H9 (cell line): ENCODE results near the gene POFUT2. TPM values are rescaled to one million over a fixed set of nuclear protein-coding genes. Genes with fewer than 3 reads are reported as not detected.

Experiments used
- DNase-seq: peaks from one replicate; pipeline ENCODE4 v3.0.0-alpha.2; 2017
- H2AFZ ChIP-seq: one replicate; pipeline ENCODE4 v1.6.1; 2013; ENCODE audit warnings: mild to moderate bottlenecking, low read length, control low read depth, moderate library complexity
- H2AK5ac ChIP-seq: 2 replicates; pipeline ENCODE4 v1.6.1; 2013; ENCODE audit warnings: low read length, control low read depth, mixed read lengths; ENCODE audit not compliant: insufficient read length
- H2BK120ac ChIP-seq: one replicate; pipeline ENCODE4 v1.6.1; 2013; ENCODE audit warnings: low read depth, mild to moderate bottlenecking, low read length, control low read depth, inconsistent platforms; ENCODE audit not compliant: poor library complexity, severe bottlenecking
- H2BK12ac ChIP-seq: 2 replicates; pipeline ENCODE4 v1.6.1; 2013; ENCODE audit warnings: low read length, control low read depth, mixed read lengths, low read depth; ENCODE audit not compliant: insufficient read length
- H2BK15ac ChIP-seq: 2 replicates; pipeline ENCODE4 v1.6.1; 2013; ENCODE audit warnings: low read depth, low read length, control low read depth
- H2BK20ac ChIP-seq: one replicate; pipeline ENCODE4 v1.6.1; 2013; ENCODE audit warnings: low read depth, mild to moderate bottlenecking, low read length, control low read depth, inconsistent platforms; ENCODE audit not compliant: poor library complexity, severe bottlenecking
- H2BK5ac ChIP-seq: 2 replicates; pipeline ENCODE4 v1.6.1; 2013; ENCODE audit warnings: low read length, control low read depth, mixed read lengths; ENCODE audit not compliant: insufficient read length
- H3K14ac ChIP-seq: 2 replicates; pipeline ENCODE4 v1.6.1; 2013; ENCODE audit warnings: low read length, control low read depth; ENCODE audit not compliant: insufficient read depth
- H3K18ac ChIP-seq: 2 replicates; pipeline ENCODE4 v1.6.1; 2013; ENCODE audit warnings: low read depth, mild to moderate bottlenecking, mixed read lengths, low read length, control low read depth; ENCODE audit not compliant: insufficient read length
- H3K23ac ChIP-seq: 2 replicates; pipeline ENCODE4 v1.6.1; 2013; ENCODE audit warnings: low read length, control low read depth, mixed read lengths, low read depth; ENCODE audit not compliant: insufficient read length
- H3K23me2 ChIP-seq: 2 replicates; pipeline ENCODE4 v1.6.1; 2013; ENCODE audit warnings: low read depth, mild to moderate bottlenecking, mixed read lengths, low read length, control low read depth; ENCODE audit not compliant: insufficient read length, poor library complexity, severe bottlenecking
- H3K27ac ChIP-seq: 2 replicates; pipeline ENCODE4 v1.5.1; 2013; ENCODE audit warnings: low read length, control low read depth, mixed read lengths, low read depth; ENCODE audit not compliant: insufficient read length
- H3K27me3 ChIP-seq: 2 replicates; pipeline ENCODE4 v1.6.1; 2013; ENCODE audit warnings: low read length, control low read depth, inconsistent platforms; ENCODE audit not compliant: insufficient read depth
- H3K4ac ChIP-seq: 2 replicates; pipeline ENCODE4 v1.6.1; 2013; ENCODE audit warnings: low read depth, mild to moderate bottlenecking, control low read depth, inconsistent platforms, low read length, moderate library complexity
- H3K4me1 ChIP-seq: 2 replicates; pipeline ENCODE4 v1.6.1; 2013; ENCODE audit warnings: low read length, control low read depth, inconsistent platforms; ENCODE audit not compliant: insufficient read depth
- H3K4me2 ChIP-seq: 2 replicates; pipeline ENCODE4 v1.6.1; 2013; ENCODE audit warnings: low read length, control low read depth, mixed read lengths; ENCODE audit not compliant: insufficient read length, insufficient read depth
- H3K56ac ChIP-seq: 2 replicates; pipeline ENCODE4 v1.6.1; 2013; ENCODE audit warnings: low read depth, mild to moderate bottlenecking, mixed read lengths, low read length, control low read depth; ENCODE audit not compliant: insufficient read length
- H3K79me1 ChIP-seq: 2 replicates; pipeline ENCODE4 v1.6.1; 2013; ENCODE audit warnings: low read depth, mild to moderate bottlenecking, moderate library complexity, low read length, control low read depth, inconsistent platforms; ENCODE audit not compliant: insufficient read depth, poor library complexity, severe bottlenecking
- H3K79me2 ChIP-seq: 2 replicates; pipeline ENCODE4 v1.6.1; 2013; ENCODE audit warnings: low read length, control low read depth, inconsistent platforms; ENCODE audit not compliant: insufficient read depth
- H3K9ac ChIP-seq: 2 replicates; pipeline ENCODE4 v1.6.1; 2013; ENCODE audit warnings: low read length, control low read depth, mixed read lengths; ENCODE audit not compliant: insufficient read length; ENCODE audit errors: extremely low read depth
- H3K9me3 ChIP-seq: one replicate; pipeline ENCODE4 v1.6.1; 2013; ENCODE audit warnings: low read depth, low read length, inconsistent platforms; ENCODE audit not compliant: control insufficient read depth
- H3T11ph ChIP-seq: one replicate; pipeline ENCODE4 v1.6.1; 2013; ENCODE audit warnings: mild to moderate bottlenecking, low read length, control low read depth, inconsistent platforms
- H4K20me1 ChIP-seq: one replicate; pipeline ENCODE4 v1.6.1; 2013; ENCODE audit not compliant: control insufficient read depth, insufficient read length, insufficient read depth
- H4K5ac ChIP-seq: 2 replicates; pipeline ENCODE4 v1.6.1; 2013; ENCODE audit warnings: low read depth, mild to moderate bottlenecking, mixed read lengths, low read length, control low read depth; ENCODE audit not compliant: insufficient read length
- H4K8ac ChIP-seq: replicated peaks from 2 replicates; pipeline ENCODE4 v1.6.1; 2013; ENCODE audit warnings: low read length, control low read depth, mixed read lengths, low read depth; ENCODE audit not compliant: insufficient read length
- H4K91ac ChIP-seq: 2 replicates; pipeline ENCODE4 v1.6.1; 2013; ENCODE audit warnings: low read depth, mild to moderate bottlenecking, moderate library complexity, mixed read lengths, low read length, control low read depth; ENCODE audit not compliant: insufficient read length
- H3K27ac Mint-ChIP-seq, 3 experiments: 2 replicates in 2 of 3; 3 replicates in 1 of 3; pipeline ENCODE4 v1.8.0; 2020 to 2021; ENCODE audit warnings: mixed read lengths in 3 of 3, mild to moderate bottlenecking in 1 of 3, moderate library complexity in 1 of 3
- H3K27me3 Mint-ChIP-seq: 2 replicates; pipeline ENCODE4 v1.8.0; 2021; ENCODE audit warnings: low read depth, mild to moderate bottlenecking, moderate library complexity, mixed read lengths
- H3K36me3 Mint-ChIP-seq, 3 experiments: 2 replicates in 2 of 3; 3 replicates in 1 of 3; pipeline ENCODE4 v1.8.0; 2020 to 2021; ENCODE audit warnings: low read depth in 3 of 3, mixed read lengths in 3 of 3; ENCODE audit not compliant: insufficient read depth in 1 of 3
- H3K4me1 Mint-ChIP-seq, 2 experiments: 2 replicates each; pipeline ENCODE4 v1.8.0; 2020; ENCODE audit warnings: mixed read lengths in 2 of 2
- H3K4me3 Mint-ChIP-seq, 2 experiments: 2 replicates in 1 of 2; 3 replicates in 1 of 2; pipeline ENCODE4 v1.8.0; 2020 to 2021; ENCODE audit warnings: mild to moderate bottlenecking in 2 of 2, mixed read lengths in 2 of 2, moderate library complexity in 1 of 2
- H3K9me3 Mint-ChIP-seq, 2 experiments: 2 replicates in 1 of 2; 3 replicates in 1 of 2; pipeline ENCODE4 v1.8.0; 2020; ENCODE audit warnings: mild to moderate bottlenecking in 2 of 2, mixed read lengths in 2 of 2, moderate library complexity in 1 of 2
- CTCF ChIP-seq: fragments of 200-600 bp; sonication (generic); conservative IDR thresholded peaks from 3 replicates; pipeline ENCODE4 v1.8.0; 2021; ENCODE audit warnings: antibody characterized with exemption, mild to moderate bottlenecking
- WGBS: extraction: QIAGEN DNeasy Blood & Tissue Kit; methylation state at CpG from one replicate; pipeline ENCODE4 v1.1.7; 2013; ENCODE audit warnings: missing lambda C conversion rate, low lambda C conversion rate, mixed read lengths; ENCODE audit not compliant: insufficient read length; ENCODE audit errors: extremely low coverage; 5-methylcytosine and 5-hydroxymethylcytosine counted together
- total RNA-seq: library from RNA; stranded (reverse); gene quantifications from 2 replicates; pipeline ENCODE4 v1.2.1, GENCODE V29; 2021

The POFUT2 gene
- total RNA-seq, 1 experiment from 2014 or later, result 34.8 TPM

- H3K4me1 Mint-ChIP-seq, result no peaks in the 10 kb centered on the region; a peak in 1 of 4 replicates
- H3K18ac ChIP-seq, result no peak overlapping the region
- H2AFZ ChIP-seq, result no peak overlapping the region
- H3K56ac ChIP-seq, result no peak overlapping the region
- no peak overlapping the region for H2AK5ac ChIP-seq
- peaks cover 0 to 22% (median 5%) of the 10 kb centered on the region in 3 experiments; a peak in 4 of 7 replicates for H3K36me3 Mint-ChIP-seq
- H3K79me1 ChIP-seq, result no peaks in the 10 kb centered on the region
- H2BK5ac ChIP-seq, result no peak overlapping the region
- no peaks in the 10 kb centered on the region for H3K27me3 ChIP-seq
- H3K79me2 ChIP-seq, result no peaks in the 10 kb centered on the region
- H4K5ac ChIP-seq, result no peak overlapping the region
- no peaks in the 10 kb centered on the region for H4K20me1 ChIP-seq
- H3K9me3 Mint-ChIP-seq, result peaks cover 39% of the 10 kb centered on the region in 2 experiments
- TF ChIP-seq CTCF, result no peak
- no peak overlapping the region for H4K91ac ChIP-seq
- H3T11ph ChIP-seq, result no peak overlapping the region
- H2BK12ac ChIP-seq, result no peak overlapping the region
- no peak overlapping the region for H2BK15ac ChIP-seq
- no peaks in the 10 kb centered on the region for H3K9me3 ChIP-seq
- H3K4me1 ChIP-seq, result no peaks in the 10 kb centered on the region
- peaks cover 15% of the 10 kb centered on the region for H3K27me3 Mint-ChIP-seq
- no peak overlapping the region for H3K27ac ChIP-seq
- no peak overlapping the region for H3K9ac ChIP-seq
- no CpG with 5 or more reads among the region's 3 CpGs for WGBS
- H2BK120ac ChIP-seq, result no peak overlapping the region
- H3K23ac ChIP-seq, result no peak overlapping the region
- H3K23me2 ChIP-seq, result no peaks in the 10 kb centered on the region
- H3K4me3 Mint-ChIP-seq, result no peak overlapping the region
- no peak overlapping the region for H2BK20ac ChIP-seq
- H3K14ac ChIP-seq, result no peak overlapping the region
- H3K4ac ChIP-seq, result no peak overlapping the region
- no peak overlapping the region for H4K8ac ChIP-seq
- no peak for DNase-seq
- no peak overlapping the region for H3K4me2 ChIP-seq
- no peak overlapping the region for H3K27ac Mint-ChIP-seq
Observed at GRCh38 chr21:45241357-45241756, 46.3 kb downstream of the POFUT2 start.
